D341Med (cell line): ENCODE results near the gene ETV6.
"Not testable (repeated sequence)": the region's sequence is repeated elsewhere in the genome, so short reads cannot be mapped to it uniquely, and the experiment has no call there.

Experiments used
- DNase-seq: peaks from one replicate; pipeline ENCODE4 v3.0.0; 2012; ENCODE audit warnings: low spot score

The ETV6 gene

DNA sequence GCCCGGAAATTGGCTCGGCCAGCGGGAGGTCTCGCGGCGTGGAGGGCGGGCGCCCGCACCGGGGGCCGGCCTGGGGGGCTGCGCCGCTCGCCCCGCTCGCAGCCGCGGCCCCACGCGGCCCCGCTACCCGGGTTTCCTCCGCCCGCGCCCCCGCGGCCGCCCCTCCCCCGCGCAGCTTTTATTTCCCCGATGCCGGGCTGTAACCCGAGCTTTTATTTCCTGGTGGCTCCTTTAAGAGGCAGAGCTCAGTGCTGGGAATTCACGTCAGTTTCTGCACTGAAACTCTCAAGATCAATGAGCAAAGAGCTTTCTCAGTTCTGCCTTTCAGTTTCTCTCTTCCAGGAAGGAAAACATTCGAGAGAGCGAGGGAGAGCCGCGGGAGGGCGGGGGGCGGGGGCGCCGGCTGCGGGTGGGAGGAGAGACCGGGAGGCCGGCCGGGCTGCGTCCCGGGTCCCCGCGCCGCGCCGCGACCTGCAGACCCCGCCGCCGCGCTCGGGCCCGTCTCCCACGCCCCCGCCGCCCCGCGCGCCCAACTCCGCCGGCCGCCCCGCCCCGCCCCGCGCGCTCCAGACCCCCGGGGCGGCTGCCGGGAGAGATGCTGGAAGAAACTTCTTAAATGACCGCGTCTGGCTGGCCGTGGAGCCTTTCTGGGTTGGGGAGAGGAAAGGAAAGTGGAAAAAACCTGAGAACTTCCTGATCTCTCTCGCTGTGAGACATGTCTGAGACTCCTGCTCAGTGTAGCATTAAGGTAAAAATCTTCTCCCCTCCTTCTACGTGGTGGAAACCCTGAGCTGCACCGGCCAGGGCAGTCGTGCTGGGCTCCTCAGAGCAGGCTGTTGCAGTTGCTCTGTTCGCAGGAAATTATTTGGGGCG lies at the start of gene ETV6:
Gene ETV6, plus strand, starts transcription at position 262 of the 873 bp plus-strand sequence. Its CDS starts 454 bp downstream, at position 716.
- peak; percentile 84 for DNase-seq

DNA sequence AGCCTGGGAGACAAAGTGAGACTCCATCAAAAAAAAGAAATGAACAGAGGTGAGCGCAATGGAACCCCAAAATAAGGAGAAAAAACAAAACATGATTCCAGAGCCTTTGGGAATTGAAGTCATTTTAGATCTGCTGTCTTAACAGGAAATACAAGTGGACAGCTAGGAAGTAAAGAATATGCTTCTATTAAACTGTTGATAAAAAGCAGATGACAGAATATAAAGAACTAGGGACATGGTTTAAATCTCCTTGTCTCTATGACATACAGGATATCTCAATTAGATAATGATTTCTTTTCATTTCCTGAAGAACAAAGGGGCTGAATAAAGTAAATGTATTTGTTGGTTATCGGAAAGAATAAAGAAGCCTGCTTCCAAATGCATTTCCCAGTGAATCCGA lies 49.3 kb upstream of the ETV6 start:
- no peak for DNase-seq

DNA sequence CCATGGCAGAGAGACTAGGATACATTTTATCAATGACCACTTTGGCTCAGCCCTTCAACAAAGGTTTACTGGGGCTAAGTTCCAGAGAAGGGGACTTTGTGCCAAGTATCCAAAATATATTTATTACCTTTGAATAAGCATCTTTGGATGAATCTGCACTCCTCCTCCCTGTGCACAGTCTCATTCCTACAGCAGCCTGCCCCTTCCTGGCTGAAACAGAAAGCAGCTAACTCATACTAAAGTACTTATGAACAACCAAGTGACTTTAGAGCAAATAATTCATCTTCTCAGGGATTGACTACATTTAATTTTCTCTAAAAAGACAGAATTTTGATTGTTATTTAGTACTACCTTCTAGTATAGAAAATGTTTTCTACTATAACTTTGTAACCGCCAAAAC lies 47.8 kb upstream of the ETV6 start:
- DNase-seq = no peak

DNA sequence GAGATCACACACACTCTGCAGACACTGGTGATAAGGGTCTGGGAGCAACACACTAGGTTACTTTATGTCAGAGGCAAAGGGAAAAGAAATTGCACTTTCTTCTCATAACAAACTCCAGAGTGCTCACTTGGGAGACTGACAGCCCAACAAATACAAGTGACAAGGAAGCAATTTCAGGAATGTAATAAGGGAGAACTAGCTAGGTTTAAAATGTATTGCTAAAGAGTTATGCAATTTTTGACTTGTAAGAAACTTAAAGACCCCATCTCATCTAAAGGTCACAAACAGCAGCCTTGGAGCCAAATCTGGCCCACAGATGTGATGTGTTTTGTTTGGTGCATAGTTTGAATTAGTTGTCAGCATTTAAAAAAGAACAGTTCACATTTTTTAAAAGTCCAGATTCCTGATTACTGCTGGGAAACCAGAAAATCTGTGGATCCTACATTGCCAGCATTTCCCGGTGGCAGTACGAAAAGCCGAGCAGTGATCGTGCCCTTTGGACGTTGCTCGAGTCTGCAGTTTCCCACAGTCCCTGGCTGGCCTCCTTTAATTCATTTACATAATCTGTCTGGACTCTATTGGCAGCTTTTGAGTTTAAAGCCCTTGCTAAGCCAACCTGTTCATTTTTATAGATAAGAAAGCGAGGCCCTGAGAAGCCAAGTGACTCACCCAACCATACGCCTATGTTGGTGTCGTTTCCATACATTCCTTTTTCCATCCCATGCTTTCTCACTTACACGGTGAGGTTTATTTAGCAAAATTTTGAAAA lies 42.0 kb upstream of the ETV6 start:
- no peak for DNase-seq

DNA sequence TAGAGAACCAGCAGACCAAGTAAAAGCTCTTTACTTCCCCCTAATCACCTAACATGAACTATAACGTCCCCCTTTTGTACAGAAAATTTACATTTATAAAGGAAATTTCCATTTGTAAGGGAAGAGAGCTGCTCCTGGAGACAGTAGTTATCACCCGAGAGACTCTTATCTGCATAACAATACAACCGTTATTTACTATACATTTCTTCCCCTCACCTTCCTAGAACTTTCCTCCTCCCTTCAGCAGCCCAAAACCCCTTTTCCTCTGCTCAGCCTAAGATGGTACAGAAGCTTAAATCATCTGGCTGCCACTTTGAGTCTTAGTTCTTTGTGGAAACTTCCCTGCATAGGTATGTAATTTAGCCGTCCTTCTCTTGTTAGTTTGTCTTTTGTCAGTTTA lies 40.4 kb upstream of the ETV6 start:
- DNase-seq = no peak

DNA sequence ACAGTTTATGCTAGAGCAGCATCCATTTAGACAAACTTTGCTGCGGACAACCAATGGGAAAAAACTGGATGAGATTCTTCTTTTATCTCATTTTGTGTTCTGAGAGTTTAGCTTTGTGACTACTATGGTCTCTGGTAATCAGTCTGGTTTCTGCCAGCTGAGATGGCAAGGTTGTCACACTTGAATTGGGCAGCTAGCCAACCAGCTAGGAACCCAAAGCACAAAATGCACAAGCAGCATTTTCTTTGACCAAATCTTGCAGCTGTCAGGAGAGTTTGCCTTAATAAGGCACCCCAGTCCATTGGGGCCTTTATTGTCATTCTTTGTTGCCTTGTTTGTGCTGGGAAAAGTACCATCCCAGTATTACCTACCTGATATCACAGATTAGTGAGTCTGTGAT lies 34.0 kb upstream of the ETV6 start:
- no peak for DNase-seq

DNA sequence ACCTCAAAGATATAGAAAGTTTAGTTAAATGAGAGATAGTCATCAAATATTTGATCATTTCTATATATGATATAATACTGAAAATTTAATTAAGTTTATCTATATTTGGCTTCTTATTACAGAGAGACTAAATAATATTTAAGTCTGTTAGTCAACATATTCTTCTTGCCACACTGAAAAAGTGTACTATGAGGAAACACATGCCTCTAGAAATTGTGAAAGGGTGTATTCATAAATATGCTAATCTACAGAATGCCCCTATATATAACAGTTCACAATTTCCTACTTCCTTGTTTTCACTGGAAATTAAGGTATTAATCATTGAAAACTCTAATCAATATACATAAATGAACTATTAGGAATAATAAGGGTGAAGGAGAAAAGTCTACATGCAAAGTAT lies 31.4 kb upstream of the ETV6 start:
- no peak for DNase-seq

DNA sequence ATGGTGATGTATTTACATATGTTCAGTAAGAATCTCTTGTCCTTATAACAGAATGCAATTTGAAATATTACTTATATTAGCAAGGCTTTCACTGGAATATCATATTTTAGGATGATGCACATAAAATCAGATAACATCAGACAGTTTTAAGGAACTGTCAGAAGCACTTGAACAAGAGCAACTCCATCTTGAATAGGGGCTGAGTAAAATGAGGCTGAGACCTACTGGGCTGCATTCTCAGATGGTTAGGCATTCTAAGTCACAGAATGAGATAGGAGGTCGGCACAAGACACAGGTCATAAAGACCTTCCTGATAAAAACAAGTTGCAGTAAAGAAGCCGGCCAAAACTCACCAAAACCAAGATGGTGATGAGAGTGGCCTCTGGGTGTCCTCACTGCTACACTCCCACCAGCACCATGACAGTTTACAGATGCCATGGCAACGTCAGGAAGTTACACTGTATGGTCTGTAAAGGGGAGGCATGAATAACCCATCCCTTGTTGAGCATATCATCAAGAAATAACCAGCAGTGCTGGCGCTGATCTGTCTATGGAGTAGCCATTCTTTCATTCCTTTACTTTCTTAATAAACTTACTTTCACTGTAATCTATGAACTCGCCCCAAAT lies 27.6 kb upstream of the ETV6 start:
- DNase-seq = no peak

DNA sequence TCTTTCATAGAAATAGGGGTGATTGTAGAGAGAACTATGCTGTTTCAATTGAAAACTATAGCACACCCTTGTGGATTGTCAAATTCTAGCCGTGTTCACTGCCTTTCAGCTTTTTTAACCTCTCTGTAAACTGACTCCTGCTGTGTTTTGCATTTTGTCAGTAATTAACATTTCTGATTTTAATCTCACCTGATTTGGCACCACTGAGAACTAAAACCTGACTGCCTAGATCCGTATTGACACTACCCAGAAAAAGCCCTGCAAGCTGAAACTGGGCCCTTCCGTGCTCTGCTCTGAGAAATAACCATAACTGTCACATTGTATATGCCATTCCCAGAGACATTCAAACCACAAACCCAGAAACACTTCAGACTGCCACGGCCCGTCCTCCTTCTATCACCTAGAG lies 26.6 kb upstream of the ETV6 start:
- no peak for DNase-seq

DNA sequence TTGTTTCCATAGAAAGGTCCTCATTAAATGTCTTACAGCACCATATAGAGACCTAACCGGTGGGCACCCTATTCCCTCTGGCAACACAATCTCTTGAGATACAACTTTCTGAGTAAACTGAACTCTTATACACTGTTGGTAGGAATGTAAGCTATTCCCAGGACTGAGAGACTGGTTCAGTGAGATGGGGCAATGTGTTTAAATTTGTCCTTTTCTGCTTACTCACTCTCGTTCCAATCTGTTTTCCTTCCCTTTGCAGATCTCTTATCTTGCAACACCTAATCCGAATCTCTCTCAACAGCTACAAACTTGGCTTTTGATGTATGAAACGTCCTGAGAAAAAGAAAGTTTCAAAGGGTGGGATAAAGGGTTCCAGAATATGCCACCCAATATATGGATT lies 26.1 kb upstream of the ETV6 start:
- no peak for DNase-seq

DNA sequence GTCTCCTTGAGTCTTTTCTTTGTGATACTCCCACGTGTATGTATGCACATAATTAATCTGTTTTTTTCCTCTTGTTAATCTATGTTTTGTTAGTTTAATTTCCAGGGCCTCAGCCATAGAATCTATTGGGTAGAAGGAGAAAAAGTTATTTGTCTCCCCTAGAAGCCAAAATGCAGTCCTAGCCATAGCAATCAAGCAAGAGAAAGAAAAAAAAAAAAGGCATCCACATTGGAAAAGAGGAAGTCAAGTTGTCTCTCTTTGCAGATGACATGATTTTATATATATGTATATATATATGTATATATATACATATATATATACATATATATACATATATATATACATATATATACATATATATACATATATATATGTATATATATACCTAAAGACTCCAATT lies 25.4 kb upstream of the ETV6 start:
- no peak for DNase-seq

DNA sequence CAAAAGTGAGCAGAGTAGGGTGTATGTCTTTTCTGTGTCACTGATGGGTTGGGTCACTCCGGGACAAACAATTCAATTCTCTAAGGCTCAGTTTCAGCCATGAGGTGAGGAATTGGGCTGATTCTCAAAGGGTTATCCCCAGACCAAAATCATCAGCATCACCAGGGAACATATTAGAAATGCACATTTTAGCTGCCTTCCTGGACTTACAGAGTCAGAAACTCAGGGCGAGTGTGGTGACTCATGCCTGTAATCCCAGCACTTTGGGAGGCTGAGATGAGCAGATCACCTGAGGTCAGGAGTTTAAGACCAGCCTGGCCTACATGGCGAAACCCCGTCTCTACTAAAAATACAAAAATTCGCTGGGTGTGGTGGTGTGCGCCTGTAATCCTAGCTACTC lies 21.8 kb upstream of the ETV6 start:
- not testable (repeated sequence) for DNase-seq

DNA sequence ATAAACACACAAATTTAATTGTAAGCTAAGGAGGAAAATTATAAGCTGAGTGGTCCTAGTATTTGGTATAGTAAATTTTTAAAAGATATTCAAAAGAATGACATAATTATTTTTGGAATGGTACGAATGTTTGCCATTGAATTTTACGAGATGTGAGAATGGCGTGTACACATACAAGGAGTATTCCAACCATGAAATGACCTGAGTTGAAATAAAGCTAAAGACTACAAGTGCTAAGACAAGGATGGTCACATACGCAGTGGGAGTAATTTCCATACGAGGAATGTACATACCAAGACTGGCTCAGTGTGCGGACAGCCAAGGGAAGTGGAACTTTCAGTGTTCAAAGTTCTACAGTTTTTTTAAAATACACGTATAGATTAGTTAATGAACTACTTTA lies 21.1 kb upstream of the ETV6 start:
- DNase-seq = no peak

DNA sequence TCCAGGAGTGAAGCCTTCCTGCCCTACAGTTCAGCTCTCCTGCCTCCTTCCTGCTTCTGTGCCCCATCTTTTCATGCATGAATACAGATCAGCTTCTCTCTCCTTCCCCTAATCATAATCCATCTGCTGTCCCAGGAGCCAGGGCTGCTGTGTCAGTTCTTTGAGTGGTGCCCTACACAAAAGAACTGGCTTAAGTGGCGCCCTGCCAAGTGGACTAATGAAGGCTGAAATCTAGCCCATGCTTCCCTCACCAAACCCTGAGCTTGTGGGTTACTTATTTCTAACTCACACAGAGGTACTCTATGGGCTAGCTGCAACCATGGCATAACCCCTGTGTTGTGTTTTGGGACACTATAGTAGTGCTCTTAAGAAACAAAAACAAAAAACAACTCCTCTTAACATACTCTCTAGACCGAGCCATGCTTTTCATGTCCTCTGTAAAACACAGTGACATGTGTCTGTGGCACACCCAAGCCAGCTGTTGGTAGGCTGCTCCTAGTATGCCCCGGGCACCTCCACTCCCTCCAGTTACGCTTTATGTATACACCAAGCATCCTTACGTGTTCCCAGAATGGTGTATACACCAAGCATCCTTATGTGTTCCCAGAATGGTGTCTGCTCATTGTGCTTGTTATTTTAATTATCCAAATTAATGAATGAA lies 19.3 kb upstream of the ETV6 start:
- no peak for DNase-seq

DNA sequence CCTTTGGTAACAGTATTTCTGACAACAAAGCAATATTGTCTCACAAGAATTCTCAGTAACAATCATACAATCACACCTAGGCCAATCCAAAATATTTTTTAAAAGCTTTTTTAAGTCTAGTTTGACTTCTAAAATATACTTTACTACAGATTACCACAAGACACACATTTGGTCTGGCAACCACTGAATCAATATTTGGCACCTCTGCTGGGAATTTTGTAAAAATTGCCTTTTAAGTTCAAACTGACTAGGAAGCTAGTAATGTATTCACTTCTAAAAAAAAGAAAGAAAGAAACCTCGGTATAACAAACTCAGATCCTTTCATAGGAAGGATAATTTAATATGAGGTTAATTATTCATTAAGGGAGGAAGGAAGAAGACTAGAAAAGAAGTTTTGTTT lies 18.2 kb upstream of the ETV6 start:
- DNase-seq = no peak

DNA sequence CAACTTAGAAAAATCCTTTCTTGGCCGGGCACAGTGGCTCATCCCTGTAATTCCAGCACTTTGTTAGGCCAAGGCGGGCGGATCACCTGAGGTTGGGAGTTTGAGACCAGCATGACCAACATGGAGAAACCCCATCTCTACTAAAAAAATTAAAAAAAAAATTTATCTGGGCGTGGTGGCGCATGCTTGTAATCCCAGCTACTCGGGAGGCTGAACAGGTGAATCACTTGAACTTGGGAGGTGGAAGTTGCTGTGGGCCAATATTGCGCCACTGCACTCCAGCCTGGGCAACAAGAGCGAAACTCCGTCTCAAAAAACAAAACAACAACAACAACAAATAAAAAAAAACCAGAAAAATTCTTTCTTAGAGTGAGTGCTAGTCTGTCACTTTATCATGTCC lies 17.6 kb upstream of the ETV6 start:
- DNase-seq = not testable (repeated sequence)

DNA sequence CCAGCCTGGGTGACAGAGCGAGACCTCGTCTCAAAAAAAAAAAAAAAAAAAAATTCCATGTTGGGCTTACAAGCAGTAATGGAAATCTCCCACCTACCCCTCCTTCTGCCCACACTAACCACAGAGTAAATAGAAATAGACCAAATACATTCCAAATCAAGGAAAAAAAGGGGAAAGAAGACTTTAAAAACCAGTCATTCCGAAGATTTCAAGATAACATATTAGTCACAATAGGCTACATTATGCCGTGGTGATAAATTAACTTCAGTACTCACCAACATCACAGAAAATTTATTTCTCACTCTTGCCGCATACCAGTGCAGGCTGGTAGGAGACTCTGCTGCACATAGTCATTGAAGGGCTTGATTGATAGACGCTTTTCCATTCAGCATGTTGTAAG lies 15.5 kb upstream of the ETV6 start:
- DNase-seq = no peak

DNA sequence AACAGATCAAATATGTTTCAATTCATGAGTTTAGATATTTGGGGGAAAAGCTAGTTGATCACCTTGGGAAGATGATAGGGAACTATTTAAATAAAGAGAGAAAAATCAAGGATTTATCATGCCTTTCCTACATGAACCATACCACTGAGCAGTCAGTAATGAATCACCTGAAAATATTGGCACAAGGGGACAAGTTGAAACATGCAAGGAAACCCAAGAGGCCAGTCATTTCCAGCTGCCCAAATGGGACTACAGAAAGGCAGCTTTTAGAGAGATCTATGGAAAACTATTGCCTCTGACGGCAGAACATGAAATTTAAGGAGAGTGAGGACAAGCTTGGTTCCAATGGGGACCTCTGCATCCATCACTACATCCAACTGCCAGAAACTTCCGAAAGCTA lies 14.1 kb upstream of the ETV6 start:
- DNase-seq = no peak

DNA sequence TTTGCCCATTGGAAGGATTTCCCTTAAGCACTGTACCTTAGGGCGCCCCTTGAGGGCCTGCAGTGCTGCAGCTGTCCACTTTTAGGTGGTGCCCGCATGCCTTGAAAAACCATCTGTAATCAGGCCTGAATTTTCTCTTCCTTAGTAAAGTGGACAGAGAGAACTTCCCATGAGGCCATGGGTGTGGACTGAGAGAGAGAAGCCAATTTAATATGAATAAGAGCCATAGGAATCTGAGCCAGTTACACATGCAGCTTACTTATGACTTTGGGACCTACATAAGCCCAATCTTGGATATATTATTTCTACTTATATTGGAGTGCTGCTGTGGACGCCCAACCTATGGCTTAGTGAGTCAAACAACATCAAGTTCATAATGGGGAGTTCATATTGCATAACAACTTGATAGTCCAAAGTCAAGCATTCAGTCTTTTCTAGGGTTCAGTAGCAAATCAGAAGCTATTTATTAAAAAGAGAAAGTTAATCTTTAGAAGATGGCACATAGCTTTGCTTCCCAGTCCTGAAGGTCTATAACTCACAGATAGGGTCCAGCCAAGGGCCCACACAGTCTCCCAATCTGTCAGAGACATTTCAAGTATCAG lies 11.1 kb upstream of the ETV6 start:
- DNase-seq = no peak

DNA sequence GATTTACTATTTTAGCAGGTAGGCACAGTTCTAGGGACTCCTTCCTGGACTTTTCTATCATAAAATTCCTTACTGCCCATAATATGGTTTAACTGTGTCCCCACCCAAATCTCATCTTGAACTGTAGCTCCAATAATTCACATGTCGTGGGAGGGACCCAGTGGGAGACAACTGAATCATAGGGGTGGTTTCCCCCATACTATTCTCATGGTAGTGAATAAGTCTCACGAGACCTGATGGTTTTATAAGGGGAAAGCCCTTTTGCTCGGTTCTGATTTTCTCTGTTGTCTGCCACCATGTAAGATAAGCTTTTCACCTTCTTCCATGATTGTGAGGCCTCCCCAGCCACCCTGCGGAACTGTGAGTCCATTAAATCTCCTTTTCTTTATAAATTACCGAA lies 10.0 kb upstream of the ETV6 start:
- DNase-seq = no peak

DNA sequence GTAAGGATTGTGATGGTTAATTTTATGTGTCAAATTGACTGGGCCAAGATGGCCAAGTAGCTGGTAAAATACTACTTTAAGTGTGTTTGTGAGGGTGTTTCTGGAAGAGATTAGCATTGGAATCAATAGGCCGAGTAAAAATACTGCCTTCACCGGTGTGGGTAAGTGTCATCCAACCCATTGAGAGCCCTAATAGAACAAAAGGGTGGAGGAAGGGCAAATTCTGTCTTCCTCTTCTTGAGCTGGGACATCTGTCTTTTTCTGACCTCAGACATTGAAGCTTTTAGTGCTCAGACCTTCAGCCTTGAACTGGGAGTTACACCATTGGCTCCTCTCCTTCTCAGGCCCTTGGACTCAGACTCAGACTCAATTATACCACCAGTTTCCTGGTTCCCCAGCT lies 8.0 kb upstream of the ETV6 start:
- DNase-seq = no peak

DNA sequence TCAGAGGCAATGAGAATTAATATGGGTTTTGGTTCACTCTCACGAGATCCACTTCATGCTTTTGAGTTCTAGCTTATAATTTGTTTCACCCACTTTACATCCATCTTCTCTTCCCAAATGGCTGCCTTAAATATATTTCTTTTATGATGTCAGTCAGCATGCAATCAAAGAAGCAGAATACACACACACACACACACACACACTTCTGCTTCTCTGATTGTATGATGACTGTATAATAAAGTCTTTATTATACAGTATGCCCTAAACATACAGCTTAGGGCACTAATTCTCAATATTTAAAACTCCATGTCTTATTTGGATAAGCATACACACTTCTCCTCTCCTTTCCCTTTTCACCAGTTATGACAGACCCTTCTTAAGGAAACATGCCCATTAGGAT lies 6.7 kb upstream of the ETV6 start:
- no peak for DNase-seq
